K562 (cell line): ENCODE measurements around the gene PLXNA3. TPM values are rescaled to one million over a fixed set of nuclear protein-coding genes. Genes with fewer than 3 reads are reported as not detected.

Source experiments
- BCOR ChIP-seq: fragments of 450-650 bp; IDR thresholded peaks from 2 replicates; pipeline ENCODE4 v1.6.1; 2016
- ETV1 ChIP-seq: fragments of 450-650 bp; conservative IDR thresholded peaks from 2 replicates; pipeline ENCODE4 v1.6.1; 2016; ENCODE audit warnings: missing genetic modification characterization, control low read depth, low read depth, missing compliant biosample characterization
- MBD2 ChIP-seq: sonication (generic); IDR thresholded peaks from 2 replicates; pipeline ENCODE4 v1.6.1; 2016; ENCODE audit warnings: low read depth, borderline replicate concordance
- PHF21A ChIP-seq: fragments of 450-650 bp; IDR thresholded peaks from 2 replicates; pipeline ENCODE4 v1.6.1; 2017; ENCODE audit warnings: low read depth, borderline replicate concordance
- PRDM10 ChIP-seq: fragments of 450-650 bp; IDR thresholded peaks from 2 replicates; pipeline ENCODE4 v1.6.1; 2018; ENCODE audit not compliant: partially characterized antibody
- PRMT5 ChIP-seq: sonication (generic); formaldehyde crosslinking; IDR thresholded peaks from 2 replicates; pipeline ENCODE4 v1.5.0; 2020; ENCODE audit warnings: missing genetic modification reagents
- RB1 ChIP-seq: fragments of 450-650 bp; IDR thresholded peaks from 2 replicates; pipeline ENCODE4 v1.6.1; 2017; ENCODE audit warnings: low read depth, mild to moderate bottlenecking
- SRF ChIP-seq, 2 experiments: fragments of 250-450, 450-650 bp in 1 of 2; sonication (Bioruptor Pico) in 1 of 2; sonication (generic) in 1 of 2; formaldehyde crosslinking; IDR thresholded peaks; 2 replicates each; pipeline versions ENCODE4 v1.5.0 to v1.5.1; 2020 to 2022; ENCODE audit warnings: mild to moderate bottlenecking in 1 of 2, missing genetic modification reagents in 1 of 2
- WHSC1 ChIP-seq: IDR thresholded peaks from one replicate; pipeline ENCODE4 v1.6.1; 2012; ENCODE audit warnings: low read length, control low read depth, inconsistent platforms
- ZBTB40 ChIP-seq, 2 experiments: fragments of 450-650 bp in 1 of 2; sonication (generic) in 1 of 2; formaldehyde crosslinking in 1 of 2; IDR thresholded peaks; 2 replicates each; pipeline versions ENCODE4 v1.7.1 to v1.9.0; 2016 to 2022; ENCODE audit warnings: inconsistent platforms in 1 of 2, mild to moderate bottlenecking in 1 of 2, missing genetic modification reagents in 1 of 2
- polyA plus RNA-seq, 8 experiments: library from polyadenylated mRNA; depleted of rRNA in 4 of 8; stranded (reverse) in 5 of 8; unstranded in 3 of 8; fragments of >200 nt; fragmentation: Nextera tagmentation in 2 of 8; fragmentation: Illumina TruSeq in 1 of 8; extraction: Ambion mirVana in 2 of 8; extraction: Trizol in 1 of 8; gene quantifications; 2 replicates each; pipeline versions ENCODE4 v1.2.1 to v1.2.3, GENCODE V29; 2011 to 2014; ENCODE audit warnings: inconsistent platforms in 1 of 8, missing spikeins in 1 of 8
- total RNA-seq, 7 experiments: library from RNA; depleted of rRNA in 6 of 7; stranded (reverse); fragments of >200 nt in 6 of 7; fragmentation: Illumina TruSeq in 2 of 7; extraction: Trizol in 2 of 7; gene quantifications; 2 replicates each; pipeline versions ENCODE4 v1.2.1 to v1.2.3, GENCODE V29; 2011 to 2021; ENCODE audit warnings: low replicate concordance in 1 of 7

The PLXNA3 gene
- total and polyA plus RNA-seq, 9 of the 15 experiments (the other 6 are each of a cell fraction or from before 2014, with no cell fraction given) = 0.32 to 47.8 (median 7.5) TPM

- TF ChIP-seq PRDM10 = peak; percentile 73
- no peak for TF ChIP-seq WHSC1
- peak; percentile 62 for TF ChIP-seq RB1
- no peak for TF ChIP-seq PRMT5 (CRISPR knock-in tag)
- no peak for TF ChIP-seq BCOR
- peak; percentile 92 for TF ChIP-seq ETV1 (tag)
- peak in 1 of 2 experiments; percentile 85; a peak in 1 of 4 replicates for TF ChIP-seq SRF (CRISPR knock-in tag; IDR thresholded peaks at IDR 0.05)
- TF ChIP-seq PHF21A = no peak
- peak; percentile 71 for TF ChIP-seq ZBTB40 (IDR thresholded peaks at IDR 0.05)
- TF ChIP-seq ZBTB40 (CRISPR knock-in tag; IDR thresholded peaks at IDR 0.05) = no peak
- peak; percentile 28; the same call in 1 of the 2 replicates for TF ChIP-seq MBD2
Measured at GRCh38 chrX:154515966-154516655, 58.0 kb downstream of the PLXNA3 start, which contains the start of gene FAM3A (continued).
